Left lung (tissue), 10 donors: Measurements from ENCODE around the gene UNC80. TPM values are rescaled to one million over a fixed set of nuclear protein-coding genes. Genes with fewer than 3 reads are reported as not detected.

ENCODE experiments used
- ATAC-seq: fragments of 200-7000 bp; cut with Tn5 transposase; one replicate; pipeline ENCODE4 v1.9.1; 2020; ENCODE audit warnings: moderate library complexity
- DNase-seq, 4 donors: peaks; one replicate each; pipeline ENCODE4 v3.0.0-alpha.2; 2013 to 2020
- H3K27ac ChIP-seq, 2 donors: fragments of 200-600 bp; sonication (generic) in 1 of 2; one replicate each; pipeline versions ENCODE4 v1.5.0 to v1.8.0; 2020 to 2021
- H3K27me3 ChIP-seq, 2 donors: fragments of 200-600 bp; sonication (generic) in 1 of 2; one replicate each; pipeline versions ENCODE4 v1.5.0 to v1.8.0; 2020 to 2021
- H3K36me3 ChIP-seq, 2 donors: fragments of 200-600 bp; sonication (generic) in 1 of 2; one replicate each; pipeline versions ENCODE4 v1.5.0 to v1.8.0; 2020 to 2021
- H3K4me1 ChIP-seq, 2 donors: fragments of 200-600 bp; one replicate each; pipeline ENCODE4 v1.8.0; 2021
- H3K4me3 ChIP-seq, 2 donors: fragments of 200-600 bp; sonication (generic) in 1 of 2; one replicate each; pipeline versions ENCODE4 v1.5.0 to v1.8.0; 2020 to 2021; ENCODE audit warnings: mild to moderate bottlenecking in 1 of 2
- H3K9me3 ChIP-seq, 2 donors: fragments of 200-600 bp; sonication (generic) in 1 of 2; one replicate each; pipeline versions ENCODE4 v1.5.0 to v1.8.0; 2020 to 2021
- CTCF ChIP-seq, 2 donors: fragments of 200-600 bp; sonication (generic) in 1 of 2; IDR thresholded peaks; one replicate each; pipeline versions ENCODE4 v1.5.0 to v1.8.0; 2021; ENCODE audit warnings: antibody characterized with exemption in 2 of 2
- intact Hi-C, 2 donors: fragments of 100-400 bp; cut with DNase I; formaldehyde crosslinking; loops; one replicate each; pipeline versions ENCODE4 v1.11.2 to v1.14.2; 2022
- polyA plus RNA-seq, 6 donors: library from polyadenylated mRNA; unstranded; fragments of 120-200 nt; gene quantifications; one replicate each; pipeline ENCODE4 v1.2.1, GENCODE V29; 2013; ENCODE audit not compliant: insufficient read length in 6 of 6
- total RNA-seq, 2 donors: library from RNA; stranded (reverse); fragmentation: NEBNext Ultra II Directional; extraction: Animal tissue kit (Norgen Biotek cat#: 25700); gene quantifications; one replicate each; pipeline ENCODE4 v1.2.1, GENCODE V29; 2021
- donor health status: DM: no; HTN: yes; CAD: no.
- donor health status: DM: no; HTN: no; CAD: no.

UNC80 gene
- total and polyA plus RNA-seq, 8 donors = 0.06 to 1.8 (median 1.3) TPM; not detected in 1

GRCh38 chr2:209940936-209941335, 169.3 kb downstream of the UNC80 start:
- no peak overlapping the region for H3K4me3 ChIP-seq
- TF ChIP-seq CTCF (IDR thresholded peaks at IDR 0.05) = no peak
- no peaks in the 10 kb centered on the region for H3K4me1 ChIP-seq
- intact Hi-C loops = no loop called here
- DNase-seq (peak in 2 of 4 donors; percentile 89 to 91), ATAC-seq (peak; percentile 66)
- no peaks in the 10 kb centered on the region for H3K27me3 ChIP-seq
- no peaks in the 10 kb centered on the region for H3K36me3 ChIP-seq
- no peak overlapping the region for H3K27ac ChIP-seq
- H3K9me3 ChIP-seq = no peaks in the 10 kb centered on the region

GRCh38 chr2:209942426-209942825, 170.8 kb downstream of the UNC80 start:
- Histone ChIP-seq H3K36me3 (no peaks in the 10 kb centered on the region), H3K27ac (no peak overlapping the region), H3K4me3 (no peak overlapping the region), H3K27me3 (no peaks in the 10 kb centered on the region), H3K9me3 (no peaks in the 10 kb centered on the region), H3K4me1 (no peaks in the 10 kb centered on the region)
- no peak for TF ChIP-seq CTCF (IDR thresholded peaks at IDR 0.05)
- DNase-seq = no peak
- ATAC-seq = no peak
- intact Hi-C loops = no loop called here

- Histone ChIP-seq H3K27me3 (no peaks in the 10 kb centered on the region), H3K9me3 (no peaks in the 10 kb centered on the region), H3K27ac (no peak overlapping the region), H3K36me3 (no peaks in the 10 kb centered on the region), H3K4me1 (no peaks in the 10 kb centered on the region), H3K4me3 (no peak overlapping the region)
- intact Hi-C loops = no loop called here
- ATAC-seq (no peak), DNase-seq (peak in 1 of 4 donors; percentile 21)
- TF ChIP-seq CTCF (IDR thresholded peaks at IDR 0.05) = no peak
These were observed 171.4 kb downstream of the UNC80 start for GRCh38 chr2:209942936-209943605.

- no peak for TF ChIP-seq CTCF (IDR thresholded peaks at IDR 0.05)
- no peaks in the 10 kb centered on the region for H3K9me3 ChIP-seq
- DNase-seq (no peak), ATAC-seq (no peak)
- no peaks in the 10 kb centered on the region for H3K27me3 ChIP-seq
- H3K4me3 ChIP-seq = no peak overlapping the region
- intact Hi-C loops = no loop called here
- no peak overlapping the region for H3K27ac ChIP-seq
- H3K36me3 ChIP-seq = no peaks in the 10 kb centered on the region
- no peaks in the 10 kb centered on the region for H3K4me1 ChIP-seq
These were observed 172.1 kb downstream of the UNC80 start for GRCh38 chr2:209943776-209944175.

GRCh38 chr2:209946539-209946938, 174.9 kb downstream of the UNC80 start:
- no peak for ATAC-seq
- no peak for TF ChIP-seq CTCF (IDR thresholded peaks at IDR 0.05)

More at GRCh38 chr2:209946539-209946938, 174.9 kb downstream of the UNC80 start:
- Histone ChIP-seq H3K36me3 (no peaks in the 10 kb centered on the region), H3K4me3 (no peak overlapping the region), H3K27ac (no peak overlapping the region), H3K4me1 (no peaks in the 10 kb centered on the region), H3K27me3 (no peaks in the 10 kb centered on the region), H3K9me3 (no peaks in the 10 kb centered on the region)
- no peak for DNase-seq
- intact Hi-C loops = no loop called here
